ENCODE data around the gene PLIN1. TPM values are rescaled to one million over a fixed set of nuclear protein-coding genes. Genes with fewer than 3 reads are reported as not detected.

PLIN1 gene
- polyA plus RNA-seq, 1 donor (not counting 4 experiments of a cell fraction or from before 2014, with no cell fraction given), result 0.30 TPM

DNA sequence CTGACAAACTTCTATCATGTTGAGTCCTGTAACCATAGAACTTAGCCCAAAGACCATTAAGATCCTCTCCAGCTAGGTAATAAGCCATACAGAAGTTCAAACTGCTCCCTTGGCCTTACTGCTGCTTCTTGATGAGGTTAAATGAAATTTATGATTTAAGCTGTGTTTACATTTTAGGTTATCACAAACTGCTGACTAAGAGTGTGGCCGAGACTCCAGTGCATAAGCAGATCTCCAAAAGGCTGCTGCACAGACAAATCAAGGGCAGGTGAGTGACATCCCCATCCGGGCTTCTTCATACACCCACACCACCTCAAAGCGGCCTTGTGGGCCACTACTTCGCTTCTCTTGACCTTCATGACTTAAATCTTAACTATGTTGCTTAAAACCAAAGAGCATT is 62.9 kb downstream of the PLIN1 start:
- H3K9me1 ChIP-seq (ENCODE audit: control insufficient read depth, extremely low read depth, insufficient read depth, low read length), result no peaks in the 10 kb centered on the region
- DNase-seq (ENCODE audit: low read depth, low spot score), result no peak
- no peak for FAIRE-seq
- H2AFZ ChIP-seq (ENCODE audit: control insufficient read depth, low read length), result no peak overlapping the region
- dilution Hi-C loops (cut with MboI; ENCODE audit: extremely low pct_ligation_motif_present, low sequenced_read_pairs), result loop anchor here (25.0 kb wide), 1 partner anchor 96 kb away; no protein-coding TSS in a partner anchor
- TF ChIP-seq EZH2 (IDR thresholded peaks at IDR 0.05; ENCODE audit: low read length), result no peak
- TF ChIP-seq, protein P1, sequence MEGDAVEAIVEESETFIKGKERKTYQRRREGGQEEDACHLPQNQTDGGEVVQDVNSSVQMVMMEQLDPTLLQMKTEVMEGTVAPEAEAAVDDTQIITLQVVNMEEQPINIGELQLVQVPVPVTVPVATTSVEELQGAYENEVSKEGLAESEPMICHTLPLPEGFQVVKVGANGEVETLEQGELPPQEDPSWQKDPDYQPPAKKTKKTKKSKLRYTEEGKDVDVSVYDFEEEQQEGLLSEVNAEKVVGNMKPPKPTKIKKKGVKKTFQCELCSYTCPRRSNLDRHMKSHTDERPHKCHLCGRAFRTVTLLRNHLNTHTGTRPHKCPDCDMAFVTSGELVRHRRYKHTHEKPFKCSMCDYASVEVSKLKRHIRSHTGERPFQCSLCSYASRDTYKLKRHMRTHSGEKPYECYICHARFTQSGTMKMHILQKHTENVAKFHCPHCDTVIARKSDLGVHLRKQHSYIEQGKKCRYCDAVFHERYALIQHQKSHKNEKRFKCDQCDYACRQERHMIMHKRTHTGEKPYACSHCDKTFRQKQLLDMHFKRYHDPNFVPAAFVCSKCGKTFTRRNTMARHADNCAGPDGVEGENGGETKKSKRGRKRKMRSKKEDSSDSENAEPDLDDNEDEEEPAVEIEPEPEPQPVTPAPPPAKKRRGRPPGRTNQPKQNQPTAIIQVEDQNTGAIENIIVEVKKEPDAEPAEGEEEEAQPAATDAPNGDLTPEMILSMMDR (optimal IDR thresholded peaks at IDR 0.05 in 1 of 3, IDR thresholded peaks at IDR 0.05 in 1 of 3, conservative IDR thresholded peaks at IDR 0.05 in 1 of 3; ENCODE audit: extremely low read depth in 1 of 3, insufficient read depth in 2 of 3, low read length in 3 of 3), result no peak
- H3K4me1 ChIP-seq (ENCODE audit: control insufficient read depth, extremely low read depth, insufficient read depth, low read length), result no peaks in the 10 kb centered on the region
- H4K20me1 ChIP-seq (ENCODE audit: control insufficient read depth, extremely low read depth, insufficient read depth, low read length), result no peaks in the 10 kb centered on the region
- no peaks in the 10 kb centered on the region for H3K79me2 ChIP-seq (ENCODE audit: control insufficient read depth, insufficient read depth, low read length)
- no peak overlapping the region for H3K9ac ChIP-seq (ENCODE audit: control insufficient read depth, extremely low read depth, insufficient read depth, low read length)
- no peaks in the 10 kb centered on the region for H3K27me3 ChIP-seq (ENCODE audit: control insufficient read depth, extremely low read depth, insufficient read depth, low read length)
- H3K36me3 ChIP-seq (ENCODE audit: control insufficient read depth in 2 of 2, extremely low read depth in 1 of 2, insufficient read depth in 2 of 2, low read length in 2 of 2), result peaks cover 0 to 17% of the 10 kb centered on the region in 2 experiments
- H3K27ac ChIP-seq (ENCODE audit: control insufficient read depth, insufficient read depth, low read length), result no peak overlapping the region
- H3K4me2 ChIP-seq (ENCODE audit: control insufficient read depth, extremely low read depth, insufficient read depth, low read depth, low read length), result no peak overlapping the region
- H3K4me3 ChIP-seq (ENCODE audit: control insufficient read depth in 2 of 3, extremely low read depth in 1 of 3, insufficient read depth in 2 of 3, low read depth in 1 of 3, low read length in 3 of 3), result no peak overlapping the region
- H3K9me3 ChIP-seq (ENCODE audit: control insufficient read depth, low read depth, low read length), result no peaks in the 10 kb centered on the region

DNA sequence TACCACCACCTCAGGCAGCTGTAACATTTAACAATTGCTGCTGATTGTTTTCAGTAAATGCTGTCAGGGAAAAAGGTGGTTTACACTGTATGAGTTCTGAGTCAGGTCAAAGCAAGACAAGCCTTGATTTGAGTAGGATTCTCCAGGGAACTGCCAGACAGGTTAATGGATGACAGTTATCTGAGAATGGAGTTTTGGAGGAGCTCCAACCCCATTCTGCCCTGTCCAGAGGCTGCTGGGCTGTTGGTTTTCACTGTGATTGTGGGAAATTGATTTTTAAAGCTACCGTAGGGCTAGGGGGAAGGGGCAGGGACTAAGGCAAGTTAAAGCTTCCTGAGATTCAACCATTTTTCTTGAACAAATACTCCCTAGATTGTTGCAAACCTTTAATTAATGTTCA is 64.0 kb downstream of the PLIN1 start:
- Histone ChIP-seq H3K9me3 (ENCODE audit: control insufficient read depth, low read depth, low read length) (no peaks in the 10 kb centered on the region), H3K27me3 (ENCODE audit: control insufficient read depth, extremely low read depth, insufficient read depth, low read length) (no peaks in the 10 kb centered on the region), H3K27ac (ENCODE audit: control insufficient read depth, insufficient read depth, low read length) (no peak overlapping the region), H3K4me3 (ENCODE audit: control insufficient read depth in 2 of 3, extremely low read depth in 1 of 3, insufficient read depth in 2 of 3, low read depth in 1 of 3, low read length in 3 of 3) (no peak overlapping the region), H3K4me1 (ENCODE audit: control insufficient read depth, extremely low read depth, insufficient read depth, low read length) (no peaks in the 10 kb centered on the region), H4K20me1 (ENCODE audit: control insufficient read depth, extremely low read depth, insufficient read depth, low read length) (no peaks in the 10 kb centered on the region), H3K4me2 (ENCODE audit: control insufficient read depth, extremely low read depth, insufficient read depth, low read depth, low read length) (no peak overlapping the region), H3K79me2 (ENCODE audit: control insufficient read depth, insufficient read depth, low read length) (no peaks in the 10 kb centered on the region), H3K36me3 (ENCODE audit: control insufficient read depth in 2 of 2, extremely low read depth in 1 of 2, insufficient read depth in 2 of 2, low read length in 2 of 2) (peaks cover 0 to 17% of the 10 kb centered on the region in 2 experiments), H3K9ac (ENCODE audit: control insufficient read depth, extremely low read depth, insufficient read depth, low read length) (no peak overlapping the region), H3K9me1 (ENCODE audit: control insufficient read depth, extremely low read depth, insufficient read depth, low read length) (no peaks in the 10 kb centered on the region), H2AFZ (ENCODE audit: control insufficient read depth, low read length) (no peak overlapping the region)
- DNase-seq (ENCODE audit: low read depth, low spot score), result no peak
- dilution Hi-C loops (cut with MboI; ENCODE audit: extremely low pct_ligation_motif_present, low sequenced_read_pairs), result loop anchor here (25.0 kb wide), 1 partner anchor 97 kb away; no protein-coding TSS in a partner anchor
- FAIRE-seq, result no peak
- TF ChIP-seq, protein P1 (optimal IDR thresholded peaks at IDR 0.05 in 1 of 3, IDR thresholded peaks at IDR 0.05 in 1 of 3, conservative IDR thresholded peaks at IDR 0.05 in 1 of 3; ENCODE audit: extremely low read depth in 1 of 3, insufficient read depth in 2 of 3, low read length in 3 of 3), result no peak
- no peak for TF ChIP-seq EZH2 (IDR thresholded peaks at IDR 0.05; ENCODE audit: low read length)

Small RNA genes within 50 kb of the gene (small RNA-seq; reads per million reads assigned to genes)
- 0 to 0.75 (median 0) reads per million in 3 experiments for gene RNU6-132P (ENCODE audit: insufficient read length in 3 of 3, low read depth in 3 of 3, low replicate concordance in 1 of 3)

Other genes with a start within 250 kb of the PLIN1 start
- 6.9 to 41.3 TPM (median 8.9 TPM) in 3 replicates for gene RHCG, start 182.8 kb downstream of the PLIN1 start, polyA plus RNA-seq
- gene TICRR, start 103.9 kb downstream of the PLIN1 start, polyA plus RNA-seq, result 0.82 to 4.0 TPM (median 2.9 TPM) in 3 replicates
- 0.54 to 0.82 TPM (median 0.75 TPM) in 3 replicates for gene KIF7, start 23.9 kb downstream of the PLIN1 start, polyA plus RNA-seq
- 4.0 to 6.0 TPM (median 5.9 TPM) in 3 replicates for gene PEX11A, start 11.4 kb upstream of the PLIN1 start, polyA plus RNA-seq
- gene WDR93, start 11.4 kb upstream of the PLIN1 start, polyA plus RNA-seq, result 0.05 to 0.08 TPM in 2 of 3 replicates, not detected in the other
- gene MESP1, start 71.9 kb upstream of the PLIN1 start, polyA plus RNA-seq, result 0.05 TPM in 1 of 3 replicates, not detected in the others
- 0.16 to 0.39 TPM (median 0.22 TPM) in 3 replicates for gene MESP2, start 97.0 kb upstream of the PLIN1 start, polyA plus RNA-seq
- gene ANPEP, start 135.5 kb upstream of the PLIN1 start, polyA plus RNA-seq, result 0.59 to 5.2 TPM (median 1.00 TPM) in 3 replicates
- 22.9 to 39.2 TPM (median 34.6 TPM) in 3 replicates for gene AP3S2, start 214.6 kb upstream of the PLIN1 start, polyA plus RNA-seq
- 6.2 to 10.1 TPM (median 9.0 TPM) in 3 replicates for gene ARPIN, start 233.6 kb upstream of the PLIN1 start, polyA plus RNA-seq